GM21786 (cell line): ENCODE data around the gene KIDINS220.

Experiments used
- ATAC-seq: cut with Tn5 transposase; IDR thresholded peaks from one replicate; pipeline ENCODE4 v1.9.1; 2021; ENCODE audit not compliant: unreplicated experiment

The KIDINS220 gene

GRCh38 chr2:8851811-8852560 is 14.6 kb upstream of the KIDINS220 start:
- ATAC-seq: no peak

DNA sequence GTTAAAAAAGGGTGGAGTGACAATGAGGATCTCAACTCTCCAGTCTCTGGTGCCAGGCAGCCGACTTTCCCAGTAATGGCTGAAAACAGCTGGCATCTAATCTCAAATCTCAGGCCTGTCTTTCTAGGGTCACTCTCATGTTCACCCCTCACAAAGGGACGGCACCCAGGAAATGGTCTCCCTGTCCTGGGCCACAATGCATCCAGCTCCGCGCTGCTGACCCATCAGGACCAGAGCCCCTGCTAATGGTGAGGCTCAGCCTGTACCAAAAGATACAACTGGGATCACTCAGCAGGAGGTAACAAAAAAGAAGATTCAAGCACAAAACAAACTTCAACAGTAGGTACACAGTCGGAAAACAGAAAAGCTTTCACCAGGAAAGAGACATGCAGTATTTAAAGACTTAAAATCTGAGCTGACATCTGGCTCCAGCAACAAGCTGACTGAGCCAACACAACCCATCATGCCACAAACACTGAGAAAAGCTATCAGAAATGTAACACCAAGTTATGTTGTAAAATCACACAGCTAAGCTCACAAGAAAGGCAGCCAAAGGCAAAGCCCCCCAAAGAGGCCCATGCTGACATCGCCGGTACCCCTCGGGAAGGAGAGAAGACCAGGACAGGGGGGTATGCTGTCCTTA is 13.6 kb upstream of the KIDINS220 start:
- ATAC-seq: no peak

DNA sequence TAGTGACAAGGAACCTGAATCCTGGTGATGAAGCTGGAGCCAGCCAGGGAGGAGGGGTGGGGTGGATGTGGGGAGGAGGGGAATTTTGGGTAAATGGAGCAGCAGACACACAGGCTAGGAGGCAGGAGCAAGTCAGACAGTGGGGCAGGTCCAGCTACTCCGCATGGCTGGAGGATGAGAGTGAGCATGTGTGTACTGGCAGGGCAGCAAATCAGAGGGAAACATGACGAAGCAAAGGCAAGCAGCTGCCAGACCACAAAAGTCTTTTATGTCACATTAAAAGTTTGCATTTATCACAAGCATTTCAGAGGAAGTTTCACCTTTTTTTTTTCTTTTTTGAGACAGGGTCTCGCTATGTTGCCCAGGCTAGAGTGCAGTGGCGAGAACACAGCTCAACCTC is 11.9 kb upstream of the KIDINS220 start:
- ATAC-seq: no peak

DNA sequence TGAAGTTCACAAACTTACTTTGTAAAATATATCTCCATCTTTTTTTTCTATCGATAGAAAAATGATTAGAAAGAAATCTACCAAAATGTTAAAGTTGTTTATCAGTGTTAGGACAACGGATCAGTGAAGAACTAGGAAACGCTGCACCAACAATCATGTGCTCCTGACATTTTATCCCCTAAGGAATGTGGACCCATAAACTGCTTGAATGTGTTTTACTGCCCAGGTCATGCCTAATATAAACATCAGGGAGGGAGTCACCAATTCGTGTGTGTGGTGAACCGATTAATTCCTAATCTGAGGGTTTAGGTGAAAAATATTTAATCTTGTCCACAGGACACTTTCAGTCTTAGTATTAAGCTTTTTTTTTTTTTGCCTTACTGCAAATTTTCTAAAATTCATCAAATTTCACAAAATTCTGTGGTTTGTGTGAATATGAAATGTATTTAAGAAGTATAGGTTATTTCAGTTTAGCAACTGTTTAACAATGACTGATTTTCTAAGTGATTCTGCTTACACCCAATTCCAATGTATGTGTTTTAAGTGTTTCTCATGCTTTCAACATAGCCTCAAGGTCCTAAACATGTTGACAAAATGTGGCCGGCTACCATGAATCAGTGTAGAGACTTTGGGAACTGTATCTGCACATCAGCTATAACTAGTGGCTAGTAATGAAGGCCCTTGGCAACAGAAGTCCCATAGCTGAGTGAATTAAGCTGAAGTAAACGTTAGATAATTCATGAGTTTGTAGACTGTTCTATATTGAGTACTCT is 11.1 kb upstream of the KIDINS220 start:
- no peak for ATAC-seq

- ATAC-seq: no peak
Measured at GRCh38 chr2:8847400-8847799, 10.0 kb upstream of the KIDINS220 start.

DNA sequence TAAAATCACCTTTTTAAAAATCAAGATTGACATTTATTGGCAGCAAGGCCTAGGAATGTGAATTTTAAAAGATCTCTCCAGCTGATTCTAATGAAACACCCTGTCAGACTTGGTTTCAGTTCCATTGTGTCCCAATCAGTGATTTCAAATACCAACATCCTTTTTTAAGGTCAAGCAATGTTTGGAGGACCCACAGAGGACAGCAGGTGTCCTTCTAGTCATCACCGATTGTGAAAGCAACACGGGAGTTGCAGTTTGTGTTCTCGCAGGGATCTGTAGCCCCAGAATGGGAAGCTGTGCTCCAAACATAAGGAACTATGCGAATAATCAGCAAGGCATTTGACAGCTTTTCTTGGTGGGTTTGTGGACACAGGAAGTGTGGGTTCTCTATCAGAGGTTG is 4.5 kb upstream of the KIDINS220 start:
- no peak for ATAC-seq

- no peak for ATAC-seq
Measured at GRCh38 chr2:8840475-8841091, 3.2 kb upstream of the KIDINS220 start.

- ATAC-seq: no peak
Measured at GRCh38 chr2:8839189-8839965, 2.0 kb upstream of the KIDINS220 start.

DNA sequence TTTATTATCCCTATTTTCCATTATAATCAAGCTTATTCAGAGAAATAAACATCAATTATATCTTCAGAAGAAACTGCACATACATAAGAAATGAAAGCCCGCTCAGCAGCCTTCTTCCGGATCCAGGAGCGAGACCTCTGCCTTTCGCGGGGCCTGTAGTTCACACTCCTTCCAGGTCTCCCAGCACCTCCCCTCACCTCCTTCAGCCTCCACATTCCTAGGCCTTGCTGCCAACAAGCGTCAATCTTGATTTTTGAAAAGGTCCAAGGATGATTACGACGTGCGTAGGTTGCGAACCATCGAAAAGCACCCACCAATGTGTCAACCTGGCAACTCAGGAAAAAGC is 355 bp upstream of the KIDINS220 start:
- ATAC-seq: no peak

- ATAC-seq: no peak
Measured at GRCh38 chr2:8835279-8835678, 2.1 kb downstream of the KIDINS220 start.

GRCh38 chr2:8833853-8834252 is 3.6 kb downstream of the KIDINS220 start:
- no peak for ATAC-seq

GRCh38 chr2:8831516-8831915 is 5.9 kb downstream of the KIDINS220 start:
- no peak for ATAC-seq

- ATAC-seq: no peak
Measured at GRCh38 chr2:8827729-8828128, 9.7 kb downstream of the KIDINS220 start.

DNA sequence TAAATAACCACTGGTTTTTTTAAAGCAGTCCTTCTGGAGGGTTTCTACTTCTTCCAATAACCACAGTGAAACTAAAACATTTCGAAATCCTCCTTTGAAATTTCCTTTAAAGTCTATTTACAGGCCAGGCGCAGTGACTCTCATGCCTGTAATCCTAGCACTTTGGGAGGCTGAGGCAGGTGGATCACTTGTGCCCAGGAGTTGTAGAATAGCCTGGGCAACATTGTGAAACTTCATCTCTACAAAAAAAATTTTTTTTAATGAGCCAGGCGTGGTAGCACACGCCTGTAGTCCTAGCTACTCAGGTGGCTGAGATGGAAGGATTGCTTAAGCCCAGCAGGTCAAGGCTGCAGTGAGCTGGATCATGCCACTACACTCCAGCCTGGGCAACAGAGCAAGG is 15.2 kb downstream of the KIDINS220 start:
- no peak for ATAC-seq

GRCh38 chr2:8821276-8822217 is 15.9 kb downstream of the KIDINS220 start:
- no peak for ATAC-seq

DNA sequence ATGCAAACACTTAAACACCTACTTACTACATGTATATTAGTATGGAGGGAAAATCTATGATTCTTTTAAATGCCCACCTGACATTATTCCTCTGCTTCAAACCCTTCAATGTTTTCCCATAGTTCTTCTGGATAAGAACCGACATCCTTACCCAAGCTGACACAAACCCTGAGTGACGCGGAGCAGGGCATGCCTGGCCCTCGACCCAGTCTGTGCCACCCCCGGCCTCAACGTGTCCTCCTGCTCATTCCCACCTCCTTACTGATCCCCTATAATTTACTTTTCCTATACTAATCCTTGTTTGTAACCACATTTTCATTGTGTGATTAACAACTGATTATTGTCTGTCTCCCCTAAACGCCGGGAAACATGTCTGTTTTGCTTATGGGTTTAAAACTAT is 17.5 kb downstream of the KIDINS220 start:
- no peak for ATAC-seq

GRCh38 chr2:8819194-8819593 is 18.2 kb downstream of the KIDINS220 start:
- no peak for ATAC-seq

- ATAC-seq: no peak
Measured at GRCh38 chr2:8817221-8817620, 20.2 kb downstream of the KIDINS220 start.

DNA sequence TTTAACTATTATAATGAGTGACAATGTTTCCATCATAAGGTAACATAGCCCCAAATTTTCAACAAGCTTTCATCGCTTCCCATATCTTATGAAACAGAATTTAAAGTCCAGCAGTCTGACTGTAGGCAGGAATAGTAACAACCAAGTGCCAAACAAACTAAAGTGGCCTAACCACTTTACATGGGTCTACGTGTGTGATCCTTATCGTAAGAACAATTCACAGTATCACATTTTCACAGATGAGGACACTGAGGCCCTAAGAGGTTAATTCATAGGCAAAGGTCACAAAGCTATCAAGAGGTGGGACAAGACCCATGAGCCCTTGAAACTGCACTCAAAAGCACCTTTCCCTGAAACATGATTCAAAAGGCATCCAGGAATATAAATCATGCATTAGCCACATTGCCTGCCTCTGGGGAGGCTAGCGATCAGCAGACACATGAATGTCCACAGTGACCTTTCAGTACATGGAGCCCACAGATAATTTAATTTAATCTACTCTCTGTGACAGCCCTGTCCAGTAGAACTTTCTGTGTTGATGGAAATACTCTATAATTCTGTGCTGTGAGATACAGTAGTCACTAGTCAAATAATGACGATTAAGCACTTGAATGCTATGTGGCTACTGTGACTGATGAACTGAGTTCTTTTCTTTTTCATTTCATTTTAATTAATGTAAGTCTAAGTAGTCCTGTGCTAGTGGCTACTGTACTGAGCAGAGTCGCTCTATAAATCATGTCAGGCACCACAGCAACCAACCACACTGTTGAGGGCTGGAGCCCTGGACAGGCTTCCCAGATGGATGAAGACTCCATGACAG is 30.3 kb downstream of the KIDINS220 start:
- ATAC-seq: no peak
